ENCODE measurements around the gene MSI2. TPM values are rescaled to one million over a fixed set of nuclear protein-coding genes. Genes with fewer than 3 reads are reported as not detected.

The MSI2 gene
- total and polyA plus RNA-seq, 5 experiments from 2014 or later = 2.5 to 136 (median 4.9) TPM

DNA sequence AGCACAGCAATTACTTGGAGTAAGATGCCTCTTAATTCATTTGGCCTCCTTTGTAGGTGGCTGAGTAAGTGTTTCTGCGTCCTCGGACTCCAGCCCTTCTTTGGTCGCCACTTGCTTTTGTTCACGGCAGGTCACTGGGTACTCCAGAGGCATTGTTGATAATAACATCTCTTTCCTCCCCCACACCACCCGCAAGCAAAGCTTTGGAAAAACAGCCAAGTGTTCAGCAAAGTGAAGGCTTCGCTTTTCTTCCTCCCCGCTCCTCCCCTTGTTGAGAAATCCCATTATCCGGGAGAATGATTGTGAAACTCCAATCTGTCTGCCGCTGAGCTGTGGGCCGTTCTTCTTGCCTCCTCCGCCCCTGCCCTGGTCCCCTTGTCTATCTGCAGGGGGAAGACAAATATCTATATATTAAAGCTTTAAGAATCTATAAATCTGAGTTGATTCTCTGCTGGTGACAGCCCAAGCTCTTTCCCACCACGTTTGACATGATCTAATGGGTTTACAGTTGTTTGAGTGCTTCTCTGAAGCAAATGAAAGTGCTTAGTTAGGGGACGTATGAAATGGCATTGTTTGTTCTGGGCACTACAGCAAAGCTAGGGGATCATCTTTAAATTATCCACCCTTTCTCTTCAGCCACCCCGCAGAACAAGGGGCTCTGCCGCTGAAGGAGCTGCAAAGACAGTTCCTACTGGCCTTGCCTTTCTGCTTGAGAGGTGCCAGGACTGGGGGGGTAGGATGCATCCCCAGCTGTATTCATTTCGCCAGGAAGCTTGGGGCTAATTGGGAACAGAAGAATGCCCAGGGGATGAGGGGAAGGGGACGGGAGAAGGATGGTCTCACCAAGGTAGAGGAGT, 321.7 kb downstream of the MSI2 start:
- Mint-ChIP-seq H3K9me3 (no peaks in the 10 kb centered on the region), H3K4me1 (peaks cover 12 to 30% (median 21%) of the 10 kb centered on the region in 4 donors), H3K27ac (peak overlapping the region in 2 of 10 donors; percentile 37 to 66), H3K36me3 (peaks cover 0 to 4% (median 0%) of the 10 kb centered on the region in 3 donors), H3K4me3 (no peak overlapping the region), H3K27me3 (no peaks in the 10 kb centered on the region)
- POLR2A ChIA-PET = no interaction called here
- no peak for ATAC-seq
- DNase-seq = peak in 1 of 10 donors; percentile 1

DNA sequence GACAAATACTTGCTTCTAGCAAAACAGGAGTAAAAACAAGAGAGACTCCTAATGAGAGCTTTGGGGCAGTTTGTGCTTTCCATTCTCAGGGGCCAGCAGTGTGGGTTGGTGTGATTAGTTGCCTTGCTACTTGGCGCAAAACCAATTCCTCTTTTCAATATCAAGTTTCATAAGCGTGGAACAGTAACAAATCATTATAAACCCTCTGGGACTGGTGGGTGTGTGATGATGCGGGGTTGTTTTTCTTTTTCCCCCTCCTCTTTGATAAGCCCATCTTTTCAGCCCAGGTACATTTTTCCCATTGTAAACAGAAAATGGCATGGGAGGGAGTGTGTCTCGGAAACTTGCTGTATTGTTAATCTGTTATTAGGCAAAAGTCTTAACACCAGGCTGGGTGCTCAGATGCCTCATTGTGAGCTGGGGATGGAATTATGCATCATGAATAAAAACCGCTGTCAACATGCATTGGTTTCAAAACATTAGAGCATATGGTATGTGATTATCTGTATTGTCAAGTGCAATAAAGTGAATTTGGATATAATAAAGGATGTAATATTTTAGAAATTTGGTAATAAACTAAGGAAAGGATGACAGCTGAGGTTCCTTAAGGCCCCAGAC, 322.4 kb downstream of the MSI2 start:
- peak overlapping the region in 2 of 10 donors; percentile 4 to 63 for H3K27ac Mint-ChIP-seq
- no peaks in the 10 kb centered on the region for H3K27me3 Mint-ChIP-seq
- H3K36me3 Mint-ChIP-seq = peaks cover 0 to 5% (median 0%) of the 10 kb centered on the region in 3 donors
- POLR2A ChIA-PET = no interaction called here
- no peaks in the 10 kb centered on the region for H3K9me3 Mint-ChIP-seq
- H3K4me1 Mint-ChIP-seq = peaks cover 11 to 29% (median 20%) of the 10 kb centered on the region in 4 donors
- no peak for ATAC-seq
- DNase-seq = peak in 1 of 10 donors; percentile 4
- no peak overlapping the region for H3K4me3 Mint-ChIP-seq

DNA sequence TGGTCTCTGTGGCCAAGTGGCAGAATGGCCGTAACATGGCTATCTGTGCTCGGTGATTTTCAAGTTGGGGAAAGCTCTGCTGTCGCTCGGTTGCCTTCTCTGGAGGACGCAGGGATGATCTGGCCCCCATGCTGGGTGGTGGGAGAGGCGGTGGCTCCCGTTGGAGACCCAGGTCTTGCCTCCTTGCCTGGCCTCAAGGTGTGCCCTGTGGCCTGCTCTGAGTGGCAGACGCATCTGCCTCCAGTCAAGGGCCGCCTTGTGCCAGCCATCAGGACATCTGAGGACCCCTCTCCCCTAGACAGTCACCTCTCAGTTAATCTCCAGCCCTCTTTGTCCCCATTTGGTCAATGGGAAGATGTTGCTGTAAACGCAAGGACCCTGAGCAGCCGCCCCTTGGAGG, 322.9 kb downstream of the MSI2 start:
- DNase-seq (peak in 1 of 10 donors; percentile 21), ATAC-seq (no peak)
- peak overlapping the region in 3 of 10 donors; percentile 33 to 79 (median 57) for H3K27ac Mint-ChIP-seq
- H3K4me1 Mint-ChIP-seq = peaks cover 10 to 28% (median 17%) of the 10 kb centered on the region in 4 donors
- POLR2A ChIA-PET = no interaction called here
- H3K27me3 Mint-ChIP-seq = no peaks in the 10 kb centered on the region
- H3K4me3 Mint-ChIP-seq = no peak overlapping the region
- no peaks in the 10 kb centered on the region for H3K9me3 Mint-ChIP-seq
- peaks cover 0 to 8% (median 0%) of the 10 kb centered on the region in 3 donors for H3K36me3 Mint-ChIP-seq

DNA sequence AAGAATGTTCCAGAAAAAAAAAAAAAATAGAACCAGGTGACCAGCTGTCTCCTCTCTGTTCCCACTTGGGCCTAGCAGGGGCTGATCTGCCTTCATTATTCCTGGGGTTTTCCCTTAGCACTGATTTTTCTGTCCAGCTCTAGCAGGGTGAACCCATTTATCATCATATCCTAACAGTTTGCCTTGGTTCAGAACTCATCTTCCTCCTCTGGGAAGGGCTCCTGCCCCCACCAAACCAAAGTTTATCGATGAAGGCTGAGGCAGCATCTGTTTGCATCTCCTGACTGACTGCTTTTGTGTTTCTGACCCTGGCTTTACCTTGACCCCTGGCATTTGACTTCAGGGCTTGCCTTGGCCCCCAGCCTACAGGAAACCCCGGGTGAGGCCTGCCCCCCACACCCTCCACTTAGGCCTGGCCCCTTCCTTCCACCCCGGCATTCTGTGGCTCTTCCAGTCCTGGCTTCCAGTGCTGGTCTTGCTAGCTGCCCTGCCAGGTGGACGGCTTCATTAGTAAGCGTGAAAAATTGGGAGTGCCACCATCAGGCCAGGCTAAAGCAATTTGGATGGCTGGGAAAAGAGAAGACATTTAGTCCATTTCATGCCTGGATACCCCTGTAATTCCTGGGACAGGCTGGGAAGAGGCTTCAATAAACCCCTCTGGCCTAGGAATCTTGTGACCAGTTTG, 323.9 kb downstream of the MSI2 start:
- peak overlapping the region in 2 of 10 donors; percentile 19 to 31 for H3K27ac Mint-ChIP-seq
- no peak overlapping the region for H3K4me3 Mint-ChIP-seq

DNA sequence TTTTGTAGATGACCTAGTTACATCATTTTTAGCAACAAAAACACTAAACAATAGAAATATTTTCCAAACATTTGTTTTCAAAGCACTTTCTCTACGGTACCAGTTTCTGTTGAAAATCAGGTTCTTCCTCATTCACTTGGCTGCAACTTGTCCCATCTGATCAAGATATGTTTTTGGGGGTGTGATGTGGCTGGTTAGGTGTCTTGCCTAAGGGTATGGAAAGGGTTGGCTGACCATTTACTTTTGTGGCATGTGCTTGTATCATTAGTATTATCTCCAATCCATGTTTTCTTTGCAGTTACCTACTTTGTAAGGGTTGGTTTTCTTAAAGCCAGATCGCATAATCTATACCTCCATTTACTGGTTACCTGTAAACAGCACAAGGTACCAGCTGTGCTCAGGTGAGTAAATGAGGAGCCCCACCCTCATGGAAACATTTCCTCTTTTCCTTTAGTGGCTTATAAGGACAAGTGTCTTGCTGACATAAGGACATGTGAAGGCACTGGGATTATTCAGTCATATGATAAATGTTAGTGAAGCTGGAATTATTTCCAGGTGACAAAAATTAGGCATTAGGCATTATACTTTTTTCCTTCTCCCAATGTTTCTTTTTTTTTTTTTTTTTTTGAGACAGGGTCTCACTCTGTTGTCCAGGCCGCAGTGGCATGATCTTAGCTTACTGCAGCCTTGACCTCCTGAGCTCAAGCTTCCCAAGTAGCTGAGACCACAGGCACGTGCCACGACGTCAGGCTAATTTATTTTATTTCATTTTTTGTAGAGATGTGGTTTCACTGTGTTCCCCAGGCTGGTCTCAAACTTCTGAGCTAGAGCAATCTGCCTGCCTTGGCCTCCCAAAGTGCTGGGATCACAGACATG, 326.8 kb downstream of the MSI2 start:
- Mint-ChIP-seq H3K9me3 (no peaks in the 10 kb centered on the region), H3K4me1 (peaks cover 12 to 30% (median 24%) of the 10 kb centered on the region in 4 donors), H3K4me3 (no peak overlapping the region), H3K27me3 (no peaks in the 10 kb centered on the region), H3K27ac (peak overlapping the region in 3 of 10 donors; percentile 8 to 47 (median 27)), H3K36me3 (peaks cover 0 to 9% (median 0%) of the 10 kb centered on the region in 3 donors)
- no peak for ATAC-seq
- peak in 1 of 10 donors; percentile 4 for DNase-seq
- POLR2A ChIA-PET = interaction anchor here (0.6 to 0.7 kb wide), 2 partner anchors 21 to 66 kb away, joined by 5 to 7 read pairs; no protein-coding TSS in a partner anchor

More for the DNA sequence above, 323.9 kb downstream of the MSI2 start:
- peak in 1 of 10 donors; percentile 30 for DNase-seq
- H3K4me1 Mint-ChIP-seq = peaks cover 12 to 31% (median 20%) of the 10 kb centered on the region in 4 donors
- H3K9me3 Mint-ChIP-seq = no peaks in the 10 kb centered on the region
- no peak for ATAC-seq
- no peaks in the 10 kb centered on the region for H3K27me3 Mint-ChIP-seq
- POLR2A ChIA-PET = no interaction called here
- H3K36me3 Mint-ChIP-seq = peaks cover 0 to 8% (median 0%) of the 10 kb centered on the region in 3 donors

DNA sequence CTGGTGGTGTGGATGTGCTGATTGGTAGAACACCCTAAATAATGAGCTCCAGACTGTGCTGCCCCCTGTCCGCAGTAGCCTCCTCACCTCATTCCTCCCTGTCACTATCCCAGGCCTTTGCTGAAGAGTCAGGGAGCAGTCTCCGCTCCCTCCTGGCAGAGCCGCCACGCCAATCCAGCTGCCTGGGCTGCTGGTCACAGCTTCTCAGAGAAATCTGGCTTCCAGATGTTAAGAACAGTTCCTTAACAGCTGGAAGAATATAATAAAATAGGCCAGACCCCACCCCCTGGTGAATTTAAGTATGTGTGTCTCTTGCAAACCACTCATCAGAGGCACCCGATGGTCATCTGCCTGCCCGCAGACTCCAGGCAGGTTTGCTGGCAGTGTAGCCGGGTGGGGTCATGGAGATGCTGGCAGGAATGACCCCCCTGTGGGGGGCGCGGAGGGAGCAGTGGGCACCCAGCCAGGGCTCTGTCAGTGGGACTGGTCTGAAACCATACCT, 327.8 kb downstream of the MSI2 start:
- ATAC-seq (no peak), DNase-seq (peak in 1 of 10 donors; percentile 31)
- H3K27ac Mint-ChIP-seq = peak overlapping the region in 1 of 10 donors; percentile 8
- H3K4me3 Mint-ChIP-seq = no peak overlapping the region
- POLR2A ChIA-PET = no interaction called here
- H3K4me1 Mint-ChIP-seq = peaks cover 13 to 31% (median 18%) of the 10 kb centered on the region in 4 donors
- peaks cover 0 to 9% (median 0%) of the 10 kb centered on the region in 3 donors for H3K36me3 Mint-ChIP-seq
- H3K27me3 Mint-ChIP-seq = no peaks in the 10 kb centered on the region
- H3K9me3 Mint-ChIP-seq = no peaks in the 10 kb centered on the region

DNA sequence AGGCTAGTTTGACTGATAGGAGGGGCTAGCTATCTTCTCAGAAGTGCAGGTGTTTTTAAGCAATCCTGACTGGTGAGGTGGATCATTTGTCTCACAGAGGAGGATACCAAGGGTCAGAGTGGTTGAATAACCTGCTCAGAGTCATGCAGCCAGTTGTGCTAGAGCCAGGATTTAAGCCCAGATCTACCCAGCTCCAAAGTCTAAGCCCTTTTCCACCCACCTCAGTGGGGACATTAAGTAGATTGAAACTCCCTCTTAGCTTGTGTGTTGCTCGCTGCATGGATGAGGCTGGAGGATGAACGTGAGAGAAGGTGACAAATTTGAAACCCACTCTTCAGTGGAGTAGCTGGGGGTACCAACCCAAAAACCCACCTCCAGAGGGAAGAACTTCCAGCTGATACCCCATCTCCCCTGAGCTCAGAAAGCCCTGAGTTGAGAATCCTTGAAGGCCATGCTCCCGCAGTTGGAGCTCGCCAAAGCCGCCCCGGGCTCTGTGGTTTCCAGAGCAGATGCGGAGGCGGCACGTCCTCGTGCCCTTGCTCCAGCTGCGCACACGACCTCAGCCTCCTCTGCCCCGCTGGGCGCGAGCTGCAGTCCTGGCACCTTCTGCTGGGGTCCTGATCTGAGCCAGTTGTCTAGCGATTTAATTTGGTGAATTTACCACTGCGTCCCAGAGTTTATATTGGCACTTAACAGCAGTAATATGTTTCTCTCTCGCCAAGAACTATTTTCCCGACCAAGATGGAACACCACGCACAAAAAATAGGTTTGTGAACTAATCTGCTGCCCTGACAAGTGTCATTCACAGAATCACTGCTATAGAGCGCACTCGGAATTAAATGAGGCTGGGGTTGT, 329.2 kb downstream of the MSI2 start:
- DNase-seq = peak in 1 of 10 donors; percentile 28
- Mint-ChIP-seq H3K27me3 (no peaks in the 10 kb centered on the region), H3K36me3 (peaks cover 0 to 9% (median 0%) of the 10 kb centered on the region in 3 donors), H3K4me1 (peaks cover 10 to 21% (median 18%) of the 10 kb centered on the region in 4 donors), H3K4me3 (no peak overlapping the region), H3K9me3 (no peaks in the 10 kb centered on the region), H3K27ac (peak overlapping the region in 8 of 10 donors; percentile 15 to 81 (median 52))
- POLR2A ChIA-PET = no interaction called here
- no peak for ATAC-seq

DNA sequence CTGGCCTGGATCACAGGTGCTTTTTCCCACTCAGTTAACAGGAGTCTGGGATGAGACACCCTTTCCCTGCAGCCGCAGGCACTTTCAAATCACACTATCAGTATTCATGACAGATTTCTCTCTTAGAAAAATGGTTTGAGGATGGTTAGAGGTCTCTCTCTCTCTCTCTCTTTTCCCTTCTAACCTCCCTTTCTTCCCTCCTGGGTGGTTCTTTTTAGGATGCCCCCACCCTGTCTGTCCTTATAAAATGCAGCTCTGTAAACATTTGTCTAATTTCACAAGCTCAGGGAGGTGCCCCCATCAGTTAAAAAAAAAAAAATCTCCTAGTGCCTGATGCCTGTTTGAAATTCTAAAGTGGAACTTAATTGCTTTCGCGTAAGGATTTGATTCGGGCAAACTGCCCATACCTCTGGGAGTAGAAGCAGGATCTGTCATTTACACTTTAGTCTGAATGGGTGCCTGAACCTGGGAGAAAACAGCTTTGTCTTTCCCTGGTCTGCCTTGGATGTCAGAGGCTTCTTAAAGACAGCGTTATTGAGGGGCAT, 329.9 kb downstream of the MSI2 start:
- H3K27me3 Mint-ChIP-seq = no peaks in the 10 kb centered on the region
- peak overlapping the region in 1 of 10 donors; percentile 51 for H3K4me3 Mint-ChIP-seq
- DNase-seq (peak in 1 of 10 donors; percentile 43), ATAC-seq (no peak)
- peak overlapping the region in 6 of 10 donors; percentile 20 to 81 (median 52) for H3K27ac Mint-ChIP-seq
- H3K36me3 Mint-ChIP-seq = peaks cover 0 to 9% (median 0%) of the 10 kb centered on the region in 3 donors
- H3K4me1 Mint-ChIP-seq = peaks cover 10 to 21% (median 18%) of the 10 kb centered on the region in 4 donors
- POLR2A ChIA-PET = interaction anchor here (0.7 kb wide), 1 partner anchor 404 kb away, joined by 3 read pairs; no protein-coding TSS in a partner anchor
- no peaks in the 10 kb centered on the region for H3K9me3 Mint-ChIP-seq

DNA sequence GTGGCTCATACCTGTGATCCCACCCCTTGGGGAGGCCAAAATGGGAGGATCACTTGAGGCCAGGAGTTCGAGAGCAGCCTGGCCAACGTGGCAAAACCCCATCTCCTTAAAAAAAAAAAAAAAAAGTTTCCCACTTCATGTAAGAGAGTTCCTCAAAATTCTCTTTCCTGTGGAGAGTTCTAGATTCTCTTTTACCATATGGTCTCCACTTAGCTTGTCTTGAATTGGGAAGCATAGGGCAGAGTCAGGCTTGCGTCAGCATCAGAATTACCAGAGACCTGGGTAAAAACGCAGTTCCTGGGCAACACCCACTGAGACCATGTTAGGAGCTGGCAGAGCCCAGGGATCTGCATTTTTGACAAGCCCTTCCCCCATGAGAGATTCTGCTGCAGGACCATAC, 330.4 kb downstream of the MSI2 start:
- no peak for ATAC-seq
- Mint-ChIP-seq H3K4me3 (no peak overlapping the region), H3K4me1 (peaks cover 9 to 18% (median 17%) of the 10 kb centered on the region in 4 donors), H3K36me3 (peaks cover 0 to 9% (median 0%) of the 10 kb centered on the region in 3 donors), H3K27me3 (no peaks in the 10 kb centered on the region), H3K9me3 (no peaks in the 10 kb centered on the region), H3K27ac (peak overlapping the region in 2 of 10 donors; percentile 43 to 59)
- DNase-seq = peak in 1 of 10 donors; percentile 18
- POLR2A ChIA-PET = interaction anchor here (0.7 kb wide), 1 partner anchor 404 kb away, joined by 3 read pairs; no protein-coding TSS in a partner anchor

DNA sequence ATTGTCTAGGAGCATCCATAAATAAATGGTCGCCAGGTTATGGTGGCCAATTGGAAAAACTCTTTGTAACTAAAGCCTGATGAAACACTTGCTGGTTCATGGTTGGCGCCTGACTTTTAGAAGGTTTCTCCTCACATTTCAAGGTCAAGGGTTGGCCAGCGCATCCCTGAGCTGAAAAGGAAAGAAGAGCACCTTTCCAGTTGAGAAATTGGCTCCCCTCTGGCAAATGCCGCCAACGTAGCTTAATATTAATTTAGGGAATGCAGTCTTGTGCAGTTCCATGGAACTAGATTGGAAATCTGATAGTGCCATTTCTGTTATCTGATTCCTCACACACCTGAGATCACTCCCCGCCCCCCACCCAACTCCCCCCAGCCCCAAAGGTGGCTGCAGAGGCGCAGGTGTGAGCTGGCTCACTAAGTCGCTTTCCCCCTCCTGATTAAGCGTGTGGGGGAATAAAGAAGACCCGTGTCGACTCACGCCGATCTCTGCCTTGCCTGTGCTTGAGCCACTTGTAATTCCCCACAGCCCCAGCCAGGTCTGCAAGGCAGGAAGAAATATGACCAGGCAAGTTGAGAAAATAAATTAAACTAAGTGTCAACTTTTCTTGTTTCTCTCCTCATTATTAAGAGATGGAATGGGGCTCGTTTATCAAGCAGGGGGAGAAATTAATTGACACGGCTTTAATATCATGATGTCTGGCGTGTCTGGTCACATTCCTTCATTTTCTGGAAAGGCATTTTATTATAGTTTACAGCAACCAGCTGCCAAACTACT, 331.1 kb downstream of the MSI2 start:
- H3K36me3 Mint-ChIP-seq = peaks cover 0 to 9% (median 0%) of the 10 kb centered on the region in 3 donors
- H3K4me1 Mint-ChIP-seq = peaks cover 8 to 18% (median 17%) of the 10 kb centered on the region in 4 donors
- H3K4me3 Mint-ChIP-seq = no peak overlapping the region
- peak overlapping the region in 5 of 10 donors; percentile 9 to 53 (median 37) for H3K27ac Mint-ChIP-seq
- no peaks in the 10 kb centered on the region for H3K27me3 Mint-ChIP-seq
- POLR2A ChIA-PET = interaction anchor here (1.3 kb wide), 1 partner anchor 12 kb away, joined by 6 read pairs; no protein-coding TSS in a partner anchor
- H3K9me3 Mint-ChIP-seq = no peaks in the 10 kb centered on the region
- ATAC-seq (no peak), DNase-seq (peak in 1 of 10 donors; percentile 1)
